ENCODE data around the gene EEIG1.

EEIG1 gene

GRCh38 chr9:127974769-127975261, 6.0 kb downstream of the EEIG1 start:
- no peak for DNase-seq (ENCODE audit: low spot score)

GRCh38 chr9:127974001-127974768, 6.6 kb downstream of the EEIG1 start:
- DNase-seq (ENCODE audit: low spot score), result no peak

GRCh38 chr9:127973169-127974000, 7.4 kb downstream of the EEIG1 start:
- DNase-seq (ENCODE audit: low spot score), result no peak

GRCh38 chr9:127972236-127972871, 8.4 kb downstream of the EEIG1 start:
- DNase-seq (ENCODE audit: low spot score), result peak; percentile 87

- DNase-seq (ENCODE audit: low spot score), result peak; percentile 99
These were observed 9.2 kb downstream of the EEIG1 start for GRCh38 chr9:127971357-127972235.

GRCh38 chr9:127970401-127971313, 10.1 kb downstream of the EEIG1 start:
- no peak for DNase-seq (ENCODE audit: low spot score)

GRCh38 chr9:127968700-127969383, 11.9 kb downstream of the EEIG1 start:
- peak; percentile 50 for DNase-seq (ENCODE audit: low spot score)

- DNase-seq (ENCODE audit: low spot score), result no peak
These were observed 12.7 kb downstream of the EEIG1 start for GRCh38 chr9:127968042-127968441.

GRCh38 chr9:127967151-127967809, 13.5 kb downstream of the EEIG1 start:
- no peak for DNase-seq (ENCODE audit: low spot score)

GRCh38 chr9:127966416-127967150, 14.2 kb downstream of the EEIG1 start:
- peak; percentile 30 for DNase-seq (ENCODE audit: low spot score)

- no peak for DNase-seq (ENCODE audit: low spot score)
These were observed 14.8 kb downstream of the EEIG1 start for GRCh38 chr9:127965953-127966352.

- no peak for DNase-seq (ENCODE audit: low spot score)
These were observed 17.3 kb downstream of the EEIG1 start for GRCh38 chr9:127963359-127964064.

- peak; percentile 22 for DNase-seq (ENCODE audit: low spot score)
These were observed 17.8 kb downstream of the EEIG1 start for GRCh38 chr9:127963041-127963358.

- DNase-seq (ENCODE audit: low spot score), result peak; percentile 3
These were observed 18.5 kb downstream of the EEIG1 start for GRCh38 chr9:127962278-127962677.

GRCh38 chr9:127961613-127962155, 19.1 kb downstream of the EEIG1 start:
- no peak for DNase-seq (ENCODE audit: low spot score)

GRCh38 chr9:127961155-127961490, 19.7 kb downstream of the EEIG1 start:
- DNase-seq (ENCODE audit: low spot score), result no peak

GRCh38 chr9:127960410-127961154, 20.2 kb downstream of the EEIG1 start:
- no peak for DNase-seq (ENCODE audit: low spot score)

Measured in globus pallidus (tissue), 1 donor.